Endothelial cell (in vitro differentiated cells): ENCODE data around the gene YRDC. TPM values are rescaled to one million over a fixed set of nuclear protein-coding genes. Genes with fewer than 3 reads are reported as not detected.

Experiments
- DNase-seq: peaks from one replicate; pipeline ENCODE4 v3.0.0; 2021; ENCODE audit warnings: low spot score
- H3K27ac Mint-ChIP-seq: one replicate; pipeline ENCODE4 v1.8.0; 2021; ENCODE audit warnings: mixed read lengths, inconsistent platforms; ENCODE audit not compliant: unreplicated experiment
- H3K27me3 Mint-ChIP-seq: one replicate; pipeline ENCODE4 v1.8.0; 2021; ENCODE audit warnings: mild to moderate bottlenecking, moderate library complexity, mixed read lengths, inconsistent platforms; ENCODE audit not compliant: unreplicated experiment
- H3K36me3 Mint-ChIP-seq: one replicate; pipeline ENCODE4 v1.8.0; 2021; ENCODE audit warnings: mild to moderate bottlenecking, low read depth, mixed read lengths, inconsistent platforms; ENCODE audit not compliant: unreplicated experiment
- H3K4me1 Mint-ChIP-seq: one replicate; pipeline ENCODE4 v1.8.0; 2021; ENCODE audit warnings: mild to moderate bottlenecking, mixed read lengths, inconsistent platforms; ENCODE audit not compliant: unreplicated experiment
- H3K4me3 Mint-ChIP-seq: one replicate; pipeline ENCODE4 v1.8.0; 2021; ENCODE audit warnings: mild to moderate bottlenecking, mixed read lengths, inconsistent platforms; ENCODE audit not compliant: unreplicated experiment
- H3K9me3 Mint-ChIP-seq: one replicate; pipeline ENCODE4 v1.8.0; 2021; ENCODE audit warnings: mixed read lengths, inconsistent platforms; ENCODE audit not compliant: unreplicated experiment
- CTCF ChIP-seq: fragments of 200-600 bp; sonication (generic); IDR thresholded peaks from one replicate; pipeline ENCODE4 v1.5.0; 2021; ENCODE audit warnings: antibody characterized with exemption; ENCODE audit not compliant: unreplicated experiment
- total RNA-seq: library from RNA; stranded (reverse); fragmentation: NEBNext Ultra II Directional; extraction: Animal tissue kit (Norgen Biotek cat#: 25700); gene quantifications from one replicate; pipeline ENCODE4 v1.2.1, GENCODE V29; 2021; ENCODE audit not compliant: unreplicated experiment

The YRDC gene
- total RNA-seq, 1 donor from 2014 or later = 11.9 TPM

GRCh38 chr1:37797750-37798345 lies 10.2 kb downstream of the YRDC start:
- H3K27me3 Mint-ChIP-seq = peaks cover 8% of the 10 kb centered on the region
- no peak for DNase-seq
- TF ChIP-seq CTCF = no peak
- H3K27ac Mint-ChIP-seq = no peak overlapping the region
- H3K36me3 Mint-ChIP-seq = peaks cover 6% of the 10 kb centered on the region
- H3K4me1 Mint-ChIP-seq = no peaks in the 10 kb centered on the region
- H3K9me3 Mint-ChIP-seq = no peaks in the 10 kb centered on the region
- H3K4me3 Mint-ChIP-seq = no peak overlapping the region

GRCh38 chr1:37795340-37796125 lies 12.5 kb downstream of the YRDC start:
- H3K9me3 Mint-ChIP-seq = no peaks in the 10 kb centered on the region
- peaks cover 14% of the 10 kb centered on the region for H3K27me3 Mint-ChIP-seq
- peaks cover 4% of the 10 kb centered on the region for H3K36me3 Mint-ChIP-seq
- peak overlapping the region; percentile 43 for H3K4me3 Mint-ChIP-seq
- TF ChIP-seq CTCF = no peak
- no peak overlapping the region for H3K27ac Mint-ChIP-seq
- H3K4me1 Mint-ChIP-seq = no peaks in the 10 kb centered on the region
- peak; percentile 71 for DNase-seq

- H3K9me3 Mint-ChIP-seq = no peaks in the 10 kb centered on the region
- peaks cover 12% of the 10 kb centered on the region for H3K27me3 Mint-ChIP-seq
- peaks cover 4% of the 10 kb centered on the region for H3K36me3 Mint-ChIP-seq
- TF ChIP-seq CTCF = no peak
- no peak overlapping the region for H3K4me3 Mint-ChIP-seq
- DNase-seq = no peak
- H3K4me1 Mint-ChIP-seq = no peaks in the 10 kb centered on the region
- H3K27ac Mint-ChIP-seq = no peak overlapping the region
Measured at GRCh38 chr1:37794372-37795339, 13.4 kb downstream of the YRDC start.

GRCh38 chr1:37793773-37794371 lies 14.1 kb downstream of the YRDC start, which contains the start of gene MANEAL:
MANEAL (plus strand) TSS chr1:37793847; CDS start chr1:37794183, 336 bp downstream.
- no peak for TF ChIP-seq CTCF
- peak; percentile 47 for DNase-seq
- no peak within 1 kb of the TSS for H3K27ac Mint-ChIP-seq
- no peaks in the 10 kb centered on the region for H3K9me3 Mint-ChIP-seq
- no peaks in the 10 kb centered on the region for H3K4me1 Mint-ChIP-seq
- H3K27me3 Mint-ChIP-seq = peaks cover 12% of the 10 kb centered on the region
- H3K4me3 Mint-ChIP-seq = peak within 1 kb of the TSS; percentile 56
- peaks cover under 1% of the 10 kb centered on the region for H3K36me3 Mint-ChIP-seq
